AG08396 (cell line): Measurements from ENCODE around the gene BTBD2.

Experiments used
- DNase-seq: peaks from one replicate; pipeline ENCODE4 v3.0.0; 2012; ENCODE audit warnings: low spot score, mixed read lengths

The BTBD2 gene

GRCh38 chr19:1959928-1960589, 55.5 kb downstream of the BTBD2 start:
- DNase-seq: no peak

GRCh38 chr19:1957562-1958248, 57.8 kb downstream of the BTBD2 start:
- DNase-seq: no peak

GRCh38 chr19:1956868-1957492, 58.5 kb downstream of the BTBD2 start:
- DNase-seq: no peak

- no peak for DNase-seq
Observed at GRCh38 chr19:1956122-1956494, 59.4 kb downstream of the BTBD2 start.

GRCh38 chr19:1955171-1956121, 60.1 kb downstream of the BTBD2 start:
- DNase-seq: no peak

GRCh38 chr19:1954532-1954933, 61.0 kb downstream of the BTBD2 start:
- no peak for DNase-seq

GRCh38 chr19:1953441-1954094, 61.9 kb downstream of the BTBD2 start:
- no peak for DNase-seq

- no peak for DNase-seq
Observed at GRCh38 chr19:1953037-1953436, 62.5 kb downstream of the BTBD2 start.

- DNase-seq: no peak
Observed at GRCh38 chr19:1952635-1953034, 62.9 kb downstream of the BTBD2 start.

GRCh38 chr19:1950640-1951039, 64.9 kb downstream of the BTBD2 start:
- DNase-seq: no peak

- DNase-seq: no peak
Observed at GRCh38 chr19:1949304-1950101, 66.0 kb downstream of the BTBD2 start.

- no peak for DNase-seq
Observed at GRCh38 chr19:1947651-1948209, 67.8 kb downstream of the BTBD2 start.

- peak; percentile 48 for DNase-seq
Observed at GRCh38 chr19:1945899-1946298, 69.6 kb downstream of the BTBD2 start.

GRCh38 chr19:1944916-1945561, 70.5 kb downstream of the BTBD2 start:
- no peak for DNase-seq

GRCh38 chr19:1944088-1944915, 71.2 kb downstream of the BTBD2 start:
- DNase-seq: no peak

- no peak for DNase-seq
Observed at GRCh38 chr19:1943661-1944087, 71.8 kb downstream of the BTBD2 start.

- DNase-seq: no peak
Observed at GRCh38 chr19:1942934-1943555, 72.5 kb downstream of the BTBD2 start.

- DNase-seq: peak; percentile 81
Observed at GRCh38 chr19:1942078-1942933, 73.2 kb downstream of the BTBD2 start.
